ENCODE measurements around the gene ADD3.

The ADD3 gene

GRCh38 chr10:110007701-110008517 lies at the start of gene ADD3:
ADD3 (plus strand) TSS chr10:110007984; CDS start chr10:110100654, 92,670 bp downstream.
- peak; percentile 89 for DNase-seq (ENCODE audit: low read depth, low spot score)

- DNase-seq (ENCODE audit: low read depth, low spot score), result no peak
Observed at GRCh38 chr10:109958059-109958458, 49.7 kb upstream of the ADD3 start.

- no peak for DNase-seq (ENCODE audit: low read depth, low spot score)
Observed at GRCh38 chr10:109959259-109960145, 48.3 kb upstream of the ADD3 start.

GRCh38 chr10:109960682-109961081 lies 47.1 kb upstream of the ADD3 start:
- DNase-seq (ENCODE audit: low read depth, low spot score), result no peak

GRCh38 chr10:109961174-109962001 lies 46.4 kb upstream of the ADD3 start:
- DNase-seq (ENCODE audit: low read depth, low spot score), result no peak

GRCh38 chr10:109962247-109962646 lies 45.5 kb upstream of the ADD3 start:
- DNase-seq (ENCODE audit: low read depth, low spot score), result no peak

GRCh38 chr10:109963439-109963838 lies 44.3 kb upstream of the ADD3 start:
- DNase-seq (ENCODE audit: low read depth, low spot score), result no peak

- DNase-seq (ENCODE audit: low read depth, low spot score), result no peak
Observed at GRCh38 chr10:109964318-109964717, 43.5 kb upstream of the ADD3 start.

- DNase-seq (ENCODE audit: low read depth, low spot score), result no peak
Observed at GRCh38 chr10:109966961-109967738, 40.6 kb upstream of the ADD3 start.

GRCh38 chr10:109967739-109968088 lies 40.1 kb upstream of the ADD3 start:
- no peak for DNase-seq (ENCODE audit: low read depth, low spot score)

- DNase-seq (ENCODE audit: low read depth, low spot score), result no peak
Observed at GRCh38 chr10:109968953-109969759, 38.6 kb upstream of the ADD3 start.

- DNase-seq (ENCODE audit: low read depth, low spot score), result no peak
Observed at GRCh38 chr10:109969760-109970346, 37.9 kb upstream of the ADD3 start.

GRCh38 chr10:109971634-109972033 lies 36.1 kb upstream of the ADD3 start:
- DNase-seq (ENCODE audit: low read depth, low spot score), result no peak

GRCh38 chr10:109972372-109973001 lies 35.3 kb upstream of the ADD3 start:
- DNase-seq (ENCODE audit: low read depth, low spot score), result no peak

- DNase-seq (ENCODE audit: low read depth, low spot score), result no peak
Observed at GRCh38 chr10:109973326-109973829, 34.4 kb upstream of the ADD3 start.

- no peak for DNase-seq (ENCODE audit: low read depth, low spot score)
Observed at GRCh38 chr10:109974504-109975191, 33.1 kb upstream of the ADD3 start.

- DNase-seq (ENCODE audit: low read depth, low spot score), result no peak
Observed at GRCh38 chr10:109975244-109976190, 32.3 kb upstream of the ADD3 start.
